HEK293T (cell line): ENCODE measurements around the gene AQP12B.
"Not testable (repeated sequence)": the region's sequence is repeated elsewhere in the genome, so short reads cannot be mapped to it uniquely, and the experiment has no call there.

Experiments used
- BHLHE40 ChIP-seq: fragments of 450-650 bp; IDR thresholded peaks from 2 replicates; pipeline ENCODE4 v1.6.1; 2016; ENCODE audit warnings: mild to moderate bottlenecking, moderate library complexity, borderline replicate concordance
- ELF4 ChIP-seq: fragments of 450-650 bp; IDR thresholded peaks from 2 replicates; pipeline ENCODE4 v1.6.1; 2017; ENCODE audit warnings: antibody characterized with exemption
- FOXA1 ChIP-seq: fragments of 450-650 bp; IDR thresholded peaks from 2 replicates; pipeline ENCODE4 v1.6.1; 2016; ENCODE audit warnings: mild to moderate bottlenecking
- FOXK2 ChIP-seq: fragments of 450-650 bp; IDR thresholded peaks from 2 replicates; pipeline ENCODE4 v1.6.1; 2016; ENCODE audit warnings: mild to moderate bottlenecking
- FOXM1 ChIP-seq: fragments of 450-650 bp; IDR thresholded peaks from 2 replicates; pipeline ENCODE4 v1.6.1; 2017; ENCODE audit warnings: mild to moderate bottlenecking, borderline replicate concordance
- L3MBTL2 ChIP-seq: fragments of 450-650 bp; conservative IDR thresholded peaks from 2 replicates; pipeline ENCODE4 v1.6.1; 2016; ENCODE audit warnings: mild to moderate bottlenecking
- LEF1 ChIP-seq: fragments of 450-650 bp; IDR thresholded peaks from 2 replicates; pipeline ENCODE4 v1.6.1; 2017; ENCODE audit warnings: mild to moderate bottlenecking, borderline replicate concordance
- NFRKB ChIP-seq: fragments of 450-650 bp; IDR thresholded peaks from 2 replicates; pipeline ENCODE4 v1.6.1; 2016; ENCODE audit warnings: mild to moderate bottlenecking, moderate library complexity
- PKNOX1 ChIP-seq: fragments of 450-650 bp; IDR thresholded peaks from 2 replicates; pipeline ENCODE4 v1.6.1; 2016
- SP1 ChIP-seq: fragments of 450-650 bp; IDR thresholded peaks from 2 replicates; pipeline ENCODE4 v1.6.1; 2017
- SUZ12 ChIP-seq: fragments of 450-650 bp; IDR thresholded peaks from 2 replicates; pipeline ENCODE4 v1.6.1; 2016; ENCODE audit warnings: mild to moderate bottlenecking
- TARDBP ChIP-seq: fragments of 450-650 bp; IDR thresholded peaks from 2 replicates; pipeline ENCODE4 v1.6.1; 2016
- ZNF384 ChIP-seq: fragments of 450-650 bp; IDR thresholded peaks from 2 replicates; pipeline ENCODE4 v1.6.1; 2016

GRCh38 chr2:240698852-240699561 lies 16.3 kb upstream of the AQP12B start:
- not testable (repeated sequence) for TF ChIP-seq LEF1, NFRKB, FOXK2, PKNOX1, SP1, L3MBTL2, FOXA1, ZNF384, ELF4, SUZ12, TARDBP, FOXM1, BHLHE40
